HepG2 (cell line): ENCODE measurements around the gene RANBP2. TPM values are rescaled to one million over a fixed set of nuclear protein-coding genes. Genes with fewer than 3 reads are reported as not detected.

ENCODE experiments used
- ADNP ChIP-seq: sonication (generic); formaldehyde crosslinking; IDR thresholded peaks from 2 replicates; pipeline ENCODE4 v1.4.0; 2020; ENCODE audit warnings: missing genetic modification reagents
- ATRX ChIP-seq: sonication (generic); formaldehyde crosslinking; IDR thresholded peaks from 2 replicates; pipeline ENCODE4 v1.4.0; 2020; ENCODE audit warnings: missing genetic modification reagents, borderline replicate concordance
- BRD4 ChIP-seq: sonication (generic); formaldehyde crosslinking; IDR thresholded peaks from 2 replicates; pipeline ENCODE4 v1.4.0; 2020; ENCODE audit warnings: missing genetic modification reagents
- CERS6 ChIP-seq: sonication (generic); formaldehyde crosslinking; IDR thresholded peaks from 2 replicates; pipeline ENCODE4 v1.5.0; 2020; ENCODE audit warnings: missing genetic modification reagents
- ELF1 ChIP-seq: sonication (generic); formaldehyde crosslinking; IDR thresholded peaks from 2 replicates; pipeline ENCODE4 v1.4.0; 2020; ENCODE audit warnings: missing genetic modification reagents
- ELF3 ChIP-seq: IDR thresholded peaks from 2 replicates; pipeline ENCODE4 v1.6.1; 2016; ENCODE audit warnings: missing genetic modification reagents, missing compliant biosample characterization
- FOXA3 ChIP-seq: IDR thresholded peaks from 2 replicates; pipeline ENCODE4 v1.6.1; 2016; ENCODE audit warnings: missing genetic modification reagents, missing compliant biosample characterization
- FUBP1 ChIP-seq: sonication (generic); formaldehyde crosslinking; IDR thresholded peaks from 2 replicates; pipeline ENCODE4 v1.5.1; 2020; ENCODE audit warnings: missing genetic modification reagents, mild to moderate bottlenecking, borderline replicate concordance
- HHEX ChIP-seq: IDR thresholded peaks from 2 replicates; pipeline ENCODE4 v1.6.1; 2016; ENCODE audit warnings: control low read depth
- HMG20B ChIP-seq: conservative IDR thresholded peaks from 2 replicates; pipeline ENCODE4 v1.6.1; 2016; ENCODE audit warnings: missing genetic modification reagents, missing compliant biosample characterization
- KLF12 ChIP-seq: sonication (generic); formaldehyde crosslinking; IDR thresholded peaks from 2 replicates; pipeline ENCODE4 v1.4.0; 2020; ENCODE audit warnings: missing genetic modification reagents, borderline replicate concordance
- MED13 ChIP-seq: sonication (generic); formaldehyde crosslinking; IDR thresholded peaks from 2 replicates; pipeline ENCODE4 v1.5.0; 2020; ENCODE audit warnings: missing genetic modification reagents
- NFE2L1 ChIP-seq: sonication (generic); formaldehyde crosslinking; IDR thresholded peaks from 2 replicates; pipeline ENCODE4 v1.4.0; 2020; ENCODE audit warnings: missing genetic modification reagents, mild to moderate bottlenecking, borderline replicate concordance
- PAF1 ChIP-seq: IDR thresholded peaks from 2 replicates; pipeline ENCODE4 v1.6.1; 2016; ENCODE audit warnings: missing genetic modification reagents, missing compliant biosample characterization
- SAFB2 ChIP-seq: sonication (generic); formaldehyde crosslinking; IDR thresholded peaks from 2 replicates; pipeline ENCODE4 v1.5.1; 2020; ENCODE audit warnings: missing genetic modification reagents, low read depth, mild to moderate bottlenecking, borderline replicate concordance
- SKI ChIP-seq: fragments of 450-650 bp; IDR thresholded peaks from one replicate; pipeline ENCODE4 v1.6.1; 2018; ENCODE audit warnings: mild to moderate bottlenecking; ENCODE audit not compliant: partially characterized antibody
- SYNCRIP ChIP-seq: fragments of 200-400 bp; formaldehyde crosslinking; IDR thresholded peaks from 2 replicates; pipeline ENCODE4 v1.6.1; 2018; ENCODE audit warnings: mild to moderate bottlenecking, low read depth, low read length; ENCODE audit not compliant: insufficient read depth
- THAP9 ChIP-seq: sonication (generic); formaldehyde crosslinking; IDR thresholded peaks from 2 replicates; pipeline ENCODE4; 2020; ENCODE audit warnings: missing genetic modification reagents, mild to moderate bottlenecking, borderline replicate concordance
- TRIM24 ChIP-seq: sonication (generic); formaldehyde crosslinking; IDR thresholded peaks from 2 replicates; pipeline ENCODE4 v1.8.0; 2022; ENCODE audit warnings: mild to moderate bottlenecking, missing genetic modification reagents
- ZFAT ChIP-seq: sonication (generic); formaldehyde crosslinking; conservative IDR thresholded peaks from 2 replicates; pipeline ENCODE4 v1.8.1; 2023; ENCODE audit warnings: missing genetic modification reagents, inconsistent platforms
- ZNF17 ChIP-seq: sonication (generic); formaldehyde crosslinking; IDR thresholded peaks from 2 replicates; pipeline ENCODE4 v1.5.0; 2020; ENCODE audit warnings: mild to moderate bottlenecking, missing genetic modification reagents
- ZNF275 ChIP-seq: sonication (generic); formaldehyde crosslinking; IDR thresholded peaks from 2 replicates; pipeline ENCODE4 v1.8.0; 2022; ENCODE audit warnings: missing genetic modification reagents, mild to moderate bottlenecking, inconsistent platforms, borderline replicate concordance
- ZNF556 ChIP-seq: sonication (generic); formaldehyde crosslinking; IDR thresholded peaks from 2 replicates; pipeline ENCODE4 v1.4.0; 2020; ENCODE audit warnings: mild to moderate bottlenecking, missing genetic modification reagents, borderline replicate concordance
- ZNF557 ChIP-seq: sonication (generic); formaldehyde crosslinking; IDR thresholded peaks from 2 replicates; pipeline ENCODE4 v1.4.0; 2020; ENCODE audit warnings: missing genetic modification reagents
- polyA plus RNA-seq, 8 experiments: library from polyadenylated mRNA; depleted of rRNA in 3 of 8; stranded (reverse) in 7 of 8; unstranded in 1 of 8; fragments of >200 nt; fragmentation: Illumina TruSeq in 4 of 8; extraction: Trizol in 4 of 8; gene quantifications; 2 replicates each; pipeline versions ENCODE4 v1.2.1 to v1.2.3, GENCODE V29; 2011 to 2016; ENCODE audit warnings: low read depth in 4 of 8, missing spikeins in 1 of 8, mixed read lengths in 1 of 8; ENCODE audit not compliant: insufficient read depth in 1 of 8
- total RNA-seq, 5 experiments: library from RNA; depleted of rRNA; stranded (reverse); fragments of >200 nt; fragmentation: Illumina TruSeq; extraction: Trizol; gene quantifications; 2 replicates each; pipeline ENCODE4 v1.2.3, GENCODE V29; 2016; ENCODE audit warnings: low read depth in 1 of 5

The RANBP2 gene
- total and polyA plus RNA-seq, 2 of the 13 experiments (the other 11 are each of a cell fraction or from before 2014, with no cell fraction given) = 12.2 to 87.0 TPM

GRCh38 chr2:108786354-108787215 is 67.3 kb downstream of the RANBP2 start, which contains the start of gene CCDC138 (continued):
- TF ChIP-seq THAP9 (CRISPR knock-in tag) = peak; percentile 88
- TF ChIP-seq KLF12 (CRISPR knock-in tag) = no peak
- peak; percentile 50; the same call in 1 of the 2 replicates for TF ChIP-seq SAFB2 (CRISPR knock-in tag)
- TF ChIP-seq MED13 = peak; percentile 60; the same call in 1 of the 2 replicates
- peak; percentile 67 for TF ChIP-seq FOXA3 (CRISPR knock-in tag)
- TF ChIP-seq ELF3 (CRISPR knock-in tag) = peak; percentile 65
- no peak for TF ChIP-seq NFE2L1 (CRISPR knock-in tag)
- TF ChIP-seq SYNCRIP = no peak
- TF ChIP-seq ZNF275 = peak; percentile 50; the same call in 1 of the 2 replicates
- peak; percentile 45 for TF ChIP-seq ELF1 (CRISPR knock-in tag)
- TF ChIP-seq ATRX (CRISPR knock-in tag) = no peak
- no peak for TF ChIP-seq CERS6 (CRISPR knock-in tag)
- TF ChIP-seq ZNF17 (CRISPR knock-in tag) = no peak
- TF ChIP-seq ZNF556 (CRISPR knock-in tag) = peak; percentile 30; the same call in 1 of the 2 replicates
- TF ChIP-seq TRIM24 (CRISPR knock-in tag) = no peak
- no peak for TF ChIP-seq ZFAT (CRISPR knock-in tag)
- TF ChIP-seq HHEX (CRISPR knock-in tag) = no peak
- peak; percentile 97 for TF ChIP-seq PAF1 (CRISPR knock-in tag)
- no peak for TF ChIP-seq ZNF557 (CRISPR knock-in tag)
- TF ChIP-seq SKI = peak; percentile 29
- TF ChIP-seq FUBP1 (CRISPR knock-in tag) = no peak
- TF ChIP-seq ADNP (CRISPR knock-in tag) = no peak
- 0 out of 2 replicates have a peak, but pooled peaks have one; percentile 18 for TF ChIP-seq HMG20B (CRISPR knock-in tag)
- no peak for TF ChIP-seq BRD4
